Fibroblast of peridontal ligament (primary cell): ENCODE results near the gene SHISA4.

Experiments
- DNase-seq: peaks from one replicate; pipeline ENCODE4 v3.0.0-alpha.2; 2010; ENCODE audit errors: extremely low read depth

Gene SHISA4

GRCh38 chr1:201881617-201882016 lies 7.1 kb upstream of the SHISA4 start:
- DNase-seq, result no peak

GRCh38 chr1:201882665-201883132 lies 6.0 kb upstream of the SHISA4 start:
- DNase-seq, result peak; percentile 68

- no peak for DNase-seq
Measured at GRCh38 chr1:201883266-201883665, 5.4 kb upstream of the SHISA4 start.

GRCh38 chr1:201883786-201884185 lies 4.9 kb upstream of the SHISA4 start:
- peak; percentile 59 for DNase-seq

GRCh38 chr1:201884425-201884824 lies 4.3 kb upstream of the SHISA4 start:
- DNase-seq, result no peak

- peak; percentile 33 for DNase-seq
Measured at GRCh38 chr1:201885531-201886075, 3.1 kb upstream of the SHISA4 start.

GRCh38 chr1:201886103-201886885 lies 2.4 kb upstream of the SHISA4 start:
- DNase-seq, result no peak

GRCh38 chr1:201887116-201887866 lies 1.4 kb upstream of the SHISA4 start:
- DNase-seq, result no peak

- no peak for DNase-seq
Measured at GRCh38 chr1:201889090-201889968, 631 bp downstream of the SHISA4 start.

GRCh38 chr1:201890223-201890622 lies 1.5 kb downstream of the SHISA4 start:
- DNase-seq, result no peak

- no peak for DNase-seq
Measured at GRCh38 chr1:201890806-201891450, 2.2 kb downstream of the SHISA4 start.

GRCh38 chr1:201891451-201892045 lies 2.9 kb downstream of the SHISA4 start:
- DNase-seq, result no peak

- no peak for DNase-seq
Measured at GRCh38 chr1:201892211-201892610, 3.5 kb downstream of the SHISA4 start.

- no peak for DNase-seq
Measured at GRCh38 chr1:201893431-201893830, 4.7 kb downstream of the SHISA4 start.

GRCh38 chr1:201894343-201895119 lies 5.8 kb downstream of the SHISA4 start:
- DNase-seq, result no peak

- no peak for DNase-seq
Measured at GRCh38 chr1:201895120-201895665, 6.5 kb downstream of the SHISA4 start.

- peak; percentile 92 for DNase-seq
Measured at GRCh38 chr1:201895913-201896807, 7.5 kb downstream of the SHISA4 start.

GRCh38 chr1:201896951-201897391 lies 8.3 kb downstream of the SHISA4 start:
- peak; percentile 65 for DNase-seq
